GM21381 (cell line): ENCODE results near the gene RICTOR.

Source experiments
- ATAC-seq: cut with Tn5 transposase; IDR thresholded peaks from one replicate; pipeline ENCODE4 v1.9.1; 2021; ENCODE audit warnings: mild to moderate bottlenecking, moderate library complexity; ENCODE audit not compliant: unreplicated experiment

The RICTOR gene

DNA sequence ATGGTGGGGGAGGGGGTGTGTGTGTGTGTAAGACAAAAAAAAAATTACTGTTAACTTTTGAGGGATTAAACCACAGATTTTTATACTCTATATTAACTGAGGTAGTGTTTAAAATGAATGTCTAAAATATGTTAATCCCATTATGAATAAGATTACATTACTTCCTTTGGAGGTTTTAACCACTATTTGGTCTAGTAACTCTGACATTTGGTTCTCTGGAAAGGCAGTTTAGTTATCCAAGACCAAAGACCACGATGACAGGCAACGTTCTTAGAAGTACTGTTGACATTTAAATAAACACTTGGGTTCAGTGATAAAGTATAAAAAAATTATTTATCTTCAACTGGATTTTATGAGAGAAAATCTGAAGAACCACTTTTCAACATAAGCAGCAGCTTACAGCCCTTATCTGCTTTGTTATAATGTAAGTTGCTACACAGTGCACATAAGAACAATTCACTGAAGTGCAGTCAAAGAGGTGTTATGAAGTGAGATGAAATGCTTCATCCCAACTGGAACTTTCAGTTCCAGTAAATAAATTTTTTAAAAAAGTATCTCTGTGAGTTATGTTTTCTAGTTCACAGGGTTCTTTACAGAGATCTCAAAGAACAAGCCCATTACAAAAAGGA, 133.9 kb downstream of the RICTOR start:
- no peak for ATAC-seq

DNA sequence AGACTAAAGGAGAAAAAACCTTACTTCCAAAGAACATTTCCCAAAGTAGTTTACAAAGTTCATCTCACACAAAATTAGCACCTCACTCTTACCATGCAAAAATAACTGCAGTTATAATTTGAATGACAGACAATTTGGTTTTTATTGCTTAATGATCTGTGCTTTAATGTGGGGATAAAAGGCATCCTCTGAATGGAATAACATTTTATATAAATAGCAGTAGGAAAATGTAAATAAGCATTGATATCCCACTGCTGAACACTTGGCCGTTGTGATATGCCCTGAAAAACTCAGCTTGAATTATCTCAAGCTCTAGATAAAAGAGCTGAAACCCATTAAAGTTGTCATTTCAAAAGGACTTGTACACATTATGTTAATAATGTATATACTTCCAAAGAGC, 135.2 kb downstream of the RICTOR start:
- ATAC-seq, result no peak

DNA sequence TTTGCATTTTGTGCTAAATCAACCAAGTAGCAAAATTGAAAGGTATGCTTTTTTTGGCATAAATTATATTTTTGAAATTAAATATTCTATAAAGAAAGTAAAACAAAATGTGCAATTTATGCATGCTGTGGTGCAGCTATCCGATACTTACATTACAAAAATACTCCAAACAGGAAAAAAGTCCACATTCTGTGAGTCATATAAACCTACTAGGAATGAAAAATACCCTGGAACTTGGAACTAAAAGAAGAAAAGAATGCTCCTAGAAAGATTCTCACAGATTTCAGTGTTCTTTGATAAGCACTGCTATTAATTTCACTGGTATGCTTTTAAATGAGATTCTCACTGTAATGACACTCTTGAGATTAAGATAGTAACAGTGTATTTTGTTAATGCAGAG, 135.8 kb downstream of the RICTOR start:
- ATAC-seq, result no peak

- ATAC-seq, result no peak
These were observed 137.9 kb downstream of the RICTOR start for GRCh38 chr5:38936269-38936668.

DNA sequence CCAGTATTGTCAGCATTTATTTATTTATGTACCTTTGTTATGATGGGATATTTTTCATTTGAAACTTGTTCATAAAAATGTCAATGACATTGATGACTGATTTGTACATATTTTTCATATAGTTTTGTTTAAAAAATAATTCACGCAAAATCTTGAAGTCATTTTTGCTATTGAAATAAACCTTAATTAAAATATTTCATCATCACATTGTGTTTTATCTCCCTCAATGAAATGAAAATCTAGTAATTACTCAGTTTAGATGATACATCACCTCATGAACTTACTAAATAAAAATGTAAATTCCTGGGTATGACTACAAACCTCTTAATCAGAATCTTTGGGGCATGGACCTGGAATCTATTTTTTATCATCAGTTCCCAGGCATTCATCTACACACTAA, 138.8 kb downstream of the RICTOR start:
- ATAC-seq, result no peak

DNA sequence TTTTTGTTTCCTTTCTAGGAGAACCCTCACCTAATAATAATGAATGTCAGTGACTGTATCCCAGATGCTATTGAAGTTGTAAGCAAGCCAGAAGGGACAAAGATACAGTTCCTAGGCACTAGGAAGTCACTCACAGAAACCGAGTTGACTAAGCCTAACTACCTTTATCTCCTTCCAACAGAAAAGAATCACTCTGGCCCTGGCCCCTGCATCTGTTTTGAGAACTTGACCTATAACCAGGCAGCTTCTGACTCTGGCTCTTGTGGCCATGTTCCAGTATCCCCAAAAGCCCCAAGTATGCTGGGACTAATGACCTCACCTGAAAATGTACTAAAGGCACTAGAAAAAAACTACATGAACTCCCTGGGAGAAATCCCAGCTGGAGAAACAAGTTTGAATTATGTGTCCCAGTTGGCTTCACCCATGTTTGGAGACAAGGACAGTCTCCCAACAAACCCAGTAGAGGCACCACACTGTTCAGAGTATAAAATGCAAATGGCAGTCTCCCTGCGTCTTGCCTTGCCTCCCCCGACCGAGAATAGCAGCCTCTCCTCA, 141.3 kb downstream of the RICTOR start:
- no peak for ATAC-seq

- ATAC-seq, result no peak
These were observed 142.5 kb downstream of the RICTOR start for GRCh38 chr5:38931731-38932130.

- ATAC-seq, result no peak
These were observed 144.4 kb downstream of the RICTOR start for GRCh38 chr5:38929838-38930237.

GRCh38 chr5:38927470-38927869, 146.7 kb downstream of the RICTOR start:
- ATAC-seq, result no peak

GRCh38 chr5:38926121-38926520, 148.1 kb downstream of the RICTOR start:
- no peak for ATAC-seq

GRCh38 chr5:38925154-38925925, 148.9 kb downstream of the RICTOR start:
- no peak for ATAC-seq

DNA sequence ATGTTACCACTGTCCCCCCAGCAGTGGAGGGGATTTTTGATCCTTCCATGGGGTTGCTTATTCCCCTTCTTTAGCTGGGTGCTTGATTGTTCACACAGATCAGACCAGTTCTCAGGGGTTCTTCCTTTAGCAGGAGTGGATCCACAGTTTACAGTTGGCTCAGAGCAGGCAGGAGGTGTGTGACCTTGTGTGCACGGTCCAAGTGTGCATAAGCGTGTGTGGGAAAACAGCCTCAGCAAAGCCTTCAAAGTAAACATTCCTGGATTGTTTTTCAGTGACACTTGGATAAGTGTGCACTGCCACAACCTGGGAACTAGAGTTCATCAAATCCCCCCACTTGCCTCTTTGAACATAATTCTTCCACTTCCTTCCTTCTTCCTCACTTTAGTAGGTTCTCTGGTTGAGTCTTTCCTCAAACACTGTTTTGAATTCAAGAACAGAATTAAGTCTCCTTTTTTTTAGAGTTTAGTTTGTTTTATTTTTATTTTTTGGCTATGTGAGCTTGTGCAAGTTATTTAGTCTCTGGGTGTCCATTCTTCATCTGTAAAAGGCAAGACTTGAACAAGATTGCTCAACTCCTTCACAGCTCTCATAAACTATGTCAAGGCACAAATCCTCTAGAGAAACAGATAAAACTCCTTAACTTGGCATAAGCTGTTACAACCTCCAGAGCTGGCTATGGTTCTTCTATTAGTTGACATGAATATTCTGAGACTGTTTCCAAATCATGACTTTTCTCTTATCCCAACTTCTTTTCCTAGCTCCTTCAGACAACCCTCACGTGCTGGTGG, 150.3 kb downstream of the RICTOR start:
- ATAC-seq, result no peak

GRCh38 chr5:38922199-38922598, 152.0 kb downstream of the RICTOR start:
- ATAC-seq, result no peak

- ATAC-seq, result no peak
These were observed 153.0 kb downstream of the RICTOR start for GRCh38 chr5:38921174-38921573.

- no peak for ATAC-seq
These were observed 157.4 kb downstream of the RICTOR start for GRCh38 chr5:38916802-38917201.

- ATAC-seq, result no peak
These were observed 160.5 kb downstream of the RICTOR start for GRCh38 chr5:38913714-38914113.

- no peak for ATAC-seq
These were observed 162.3 kb downstream of the RICTOR start for GRCh38 chr5:38911933-38912332.

DNA sequence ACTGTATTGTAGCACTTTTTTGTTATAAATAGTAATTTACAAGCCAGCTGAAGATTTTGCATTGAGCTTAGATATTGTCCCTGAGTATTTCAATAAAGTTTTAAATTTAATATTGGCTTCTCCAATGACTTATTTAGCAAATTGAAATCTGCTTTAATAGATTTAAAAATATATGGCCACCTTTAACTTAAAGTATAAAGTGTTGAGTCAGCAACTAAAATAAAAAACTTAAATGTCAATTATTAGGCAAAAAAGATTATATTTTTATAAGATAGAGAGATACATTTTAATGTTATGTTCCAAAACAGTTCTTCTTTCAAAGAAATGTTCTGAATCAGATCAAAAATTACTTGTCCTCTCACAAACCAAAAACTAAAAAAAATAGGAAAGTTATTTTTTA, 167.7 kb downstream of the RICTOR start:
- ATAC-seq, result no peak

GRCh38 chr5:38905516-38905915, 168.7 kb downstream of the RICTOR start:
- ATAC-seq, result no peak

DNA sequence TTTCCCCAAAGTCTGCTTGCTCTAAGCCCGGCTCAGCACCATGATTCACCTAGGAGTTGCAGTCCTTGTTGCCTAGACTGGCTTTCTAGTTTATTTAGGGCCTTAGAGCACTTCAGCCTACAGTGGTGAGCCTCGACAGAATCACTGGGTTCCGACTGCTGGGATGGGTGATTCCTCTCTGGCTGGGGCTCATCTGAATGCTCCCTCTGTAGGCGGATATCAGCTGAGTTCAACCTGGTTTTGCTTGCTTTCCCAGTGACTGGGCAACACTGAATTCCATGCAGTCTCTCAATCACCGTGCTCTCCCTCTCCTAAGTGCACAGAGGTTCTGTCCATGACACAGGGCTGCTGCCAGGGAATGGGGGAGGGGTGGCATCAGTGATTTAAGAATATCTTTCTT, 174.3 kb downstream of the RICTOR start:
- ATAC-seq, result no peak

DNA sequence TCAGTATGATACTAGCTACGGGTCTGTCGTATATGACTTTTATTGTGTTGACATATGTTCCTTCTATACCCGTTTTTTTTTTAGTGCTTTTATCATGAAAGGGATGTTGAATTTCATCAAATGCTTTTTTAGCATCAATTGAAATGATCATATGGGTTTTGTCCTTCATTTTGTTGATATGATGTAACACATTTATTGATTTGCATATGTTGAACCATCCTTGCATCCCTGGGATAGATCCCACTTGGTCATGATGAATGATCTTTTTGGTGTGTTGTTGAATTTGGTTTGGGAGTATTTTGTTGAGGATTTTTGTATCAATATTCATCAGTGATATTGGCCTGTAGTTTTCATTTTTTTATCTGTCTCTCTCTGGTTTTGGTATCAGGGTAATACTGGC, 177.4 kb downstream of the RICTOR start:
- ATAC-seq, result no peak

DNA sequence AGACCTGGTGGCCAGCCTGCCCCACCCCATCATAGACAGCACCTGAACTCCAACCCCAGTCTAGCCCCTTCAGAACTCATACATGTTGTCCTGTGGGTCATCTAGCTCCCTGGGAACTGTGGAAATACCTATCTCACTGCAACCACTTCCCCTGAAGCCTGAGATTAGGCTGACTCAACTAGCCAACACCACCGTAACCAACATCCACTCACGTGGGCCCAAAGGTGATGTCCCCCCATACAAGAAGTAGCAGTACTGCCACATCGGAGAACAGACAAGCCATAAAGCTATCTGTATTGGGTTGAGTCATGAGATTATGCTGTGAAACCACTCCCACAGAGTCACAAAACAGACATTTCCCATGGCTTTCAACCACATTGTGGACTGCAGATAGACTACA, 181.8 kb downstream of the RICTOR start:
- no peak for ATAC-seq
